ELR (cell line): ENCODE data around the gene THAP4.
A peak's percentile ranks its signal among the peaks of the same experiment; 100 is the strongest.

Experiments used
- DNase-seq: peaks from one replicate; pipeline ENCODE4 v3.0.0-alpha.2; 2015; ENCODE audit warnings: low read depth

THAP4 gene, protein sequence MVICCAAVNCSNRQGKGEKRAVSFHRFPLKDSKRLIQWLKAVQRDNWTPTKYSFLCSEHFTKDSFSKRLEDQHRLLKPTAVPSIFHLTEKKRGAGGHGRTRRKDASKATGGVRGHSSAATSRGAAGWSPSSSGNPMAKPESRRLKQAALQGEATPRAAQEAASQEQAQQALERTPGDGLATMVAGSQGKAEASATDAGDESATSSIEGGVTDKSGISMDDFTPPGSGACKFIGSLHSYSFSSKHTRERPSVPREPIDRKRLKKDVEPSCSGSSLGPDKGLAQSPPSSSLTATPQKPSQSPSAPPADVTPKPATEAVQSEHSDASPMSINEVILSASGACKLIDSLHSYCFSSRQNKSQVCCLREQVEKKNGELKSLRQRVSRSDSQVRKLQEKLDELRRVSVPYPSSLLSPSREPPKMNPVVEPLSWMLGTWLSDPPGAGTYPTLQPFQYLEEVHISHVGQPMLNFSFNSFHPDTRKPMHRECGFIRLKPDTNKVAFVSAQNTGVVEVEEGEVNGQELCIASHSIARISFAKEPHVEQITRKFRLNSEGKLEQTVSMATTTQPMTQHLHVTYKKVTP

DNA sequence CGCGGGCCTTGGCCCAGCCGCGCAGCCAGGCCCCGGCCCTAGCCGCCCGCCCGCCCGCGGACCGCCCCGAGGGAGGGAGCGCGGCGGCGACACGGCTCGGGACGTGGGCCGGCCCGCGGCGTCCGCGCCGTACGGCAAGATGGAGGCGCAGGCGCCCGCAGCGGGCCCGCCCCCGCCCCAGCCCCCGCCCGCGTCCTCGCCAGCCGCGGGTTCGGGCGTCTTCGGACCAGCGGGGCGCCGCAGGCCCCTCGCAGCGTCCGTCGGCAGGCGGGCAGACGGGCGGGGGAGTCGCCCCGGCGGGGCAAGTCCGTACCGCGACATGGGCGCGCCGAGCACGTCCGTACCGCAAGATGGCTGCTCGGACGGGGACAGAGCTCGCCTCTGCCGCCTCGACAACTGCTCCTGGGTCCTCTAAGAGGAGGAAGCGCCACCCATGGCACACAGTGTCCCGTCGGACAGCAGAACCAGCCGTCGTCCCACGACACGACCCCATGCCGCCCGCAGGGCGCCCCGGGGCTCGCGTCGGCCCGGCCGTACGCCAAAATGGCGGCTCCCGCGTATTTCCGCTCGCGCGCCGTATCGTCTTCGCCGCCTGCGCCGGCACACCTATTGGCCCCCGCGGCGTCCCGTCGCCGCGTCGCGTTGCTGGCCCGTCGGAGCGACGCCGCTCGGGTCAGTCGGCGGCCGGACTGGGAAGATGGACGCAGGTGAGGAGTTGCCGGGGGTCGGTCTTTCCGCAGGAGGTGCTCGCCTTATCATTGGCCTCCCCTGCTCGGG lies at the start of gene THAP4, which contains the start of gene ATG4B:
THAP4 (minus strand) TSS at position 141 of the 777 bp plus-strand sequence. CDS start 141 bp downstream, outside the sequence.
ATG4B (plus strand) TSS at position 676 of the 777 bp plus-strand sequence; CDS start at position 698, 22 bp downstream.
- DNase-seq = peak; percentile 87

DNA sequence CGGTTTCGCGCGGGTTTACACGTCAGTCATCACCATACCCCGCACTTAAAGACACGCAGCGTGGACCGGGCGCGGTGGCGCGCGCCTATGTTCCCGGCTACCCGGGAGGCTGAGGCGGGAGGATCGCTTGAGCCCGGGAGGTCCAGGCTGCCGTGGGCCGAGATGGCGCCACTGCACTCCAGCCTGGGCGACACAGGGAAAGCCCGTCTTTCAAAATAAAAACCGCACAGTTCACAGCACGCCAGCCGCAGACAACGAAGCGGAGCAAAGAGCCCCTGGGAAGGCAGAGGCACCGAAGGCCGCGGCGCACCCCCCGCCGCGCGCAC lies 49.3 kb upstream of the THAP4 start:
- DNase-seq = no peak

DNA sequence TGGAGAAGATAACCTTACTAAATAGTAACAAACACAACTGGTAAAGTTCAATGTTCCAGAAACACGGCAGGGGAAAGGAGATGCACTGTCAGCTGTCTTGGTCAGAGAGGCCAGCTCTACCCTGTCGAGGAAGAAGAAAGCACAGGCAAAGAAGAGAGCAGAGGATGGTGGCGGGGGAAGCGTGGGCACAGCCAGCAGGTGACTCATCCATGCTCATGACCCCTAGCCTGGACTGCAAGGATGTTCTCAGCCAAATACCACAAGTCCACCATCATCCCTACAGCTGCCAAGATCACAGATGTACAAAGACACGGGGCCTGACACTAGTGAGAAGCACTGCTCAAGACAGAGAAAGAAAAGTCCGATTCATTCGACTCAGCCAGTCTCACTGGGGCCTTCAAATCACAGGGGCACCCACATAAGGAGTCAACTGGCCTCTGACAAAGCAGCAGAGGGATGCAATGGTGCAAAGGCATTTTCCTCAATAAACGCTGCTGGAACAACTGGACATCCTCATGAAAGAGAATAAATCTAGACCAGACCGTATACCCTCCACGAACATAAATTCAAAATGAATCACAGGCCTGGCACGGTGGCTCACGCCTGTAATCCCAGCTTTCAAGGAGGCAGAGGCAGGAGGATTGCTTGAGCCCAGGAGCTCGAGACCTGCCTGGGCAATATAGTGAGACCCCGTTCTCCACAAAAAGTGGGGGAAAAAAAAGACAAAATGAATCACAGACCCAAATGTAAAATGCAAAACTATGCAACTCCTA lies 44.1 kb upstream of the THAP4 start:
- peak; percentile 96 for DNase-seq

DNA sequence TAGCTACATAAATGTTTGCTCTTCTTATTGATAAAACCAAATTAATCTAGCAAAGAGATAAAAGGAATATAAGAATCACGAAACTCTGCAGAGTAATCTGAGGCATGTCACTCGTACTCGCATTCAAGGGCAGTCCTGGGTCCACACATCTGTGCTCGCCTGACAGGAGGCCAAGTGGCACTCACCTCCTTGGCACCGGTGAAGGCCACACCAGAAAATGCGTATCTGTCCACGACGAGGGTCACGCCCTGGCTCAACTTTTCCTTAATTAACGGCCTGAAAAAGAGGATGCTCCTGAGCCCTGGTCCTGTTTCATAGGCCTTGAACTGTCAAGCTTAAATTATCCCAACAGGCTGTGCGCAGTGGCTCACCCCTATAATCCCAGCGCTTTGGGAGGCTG lies 43.1 kb upstream of the THAP4 start:
- DNase-seq = no peak

DNA sequence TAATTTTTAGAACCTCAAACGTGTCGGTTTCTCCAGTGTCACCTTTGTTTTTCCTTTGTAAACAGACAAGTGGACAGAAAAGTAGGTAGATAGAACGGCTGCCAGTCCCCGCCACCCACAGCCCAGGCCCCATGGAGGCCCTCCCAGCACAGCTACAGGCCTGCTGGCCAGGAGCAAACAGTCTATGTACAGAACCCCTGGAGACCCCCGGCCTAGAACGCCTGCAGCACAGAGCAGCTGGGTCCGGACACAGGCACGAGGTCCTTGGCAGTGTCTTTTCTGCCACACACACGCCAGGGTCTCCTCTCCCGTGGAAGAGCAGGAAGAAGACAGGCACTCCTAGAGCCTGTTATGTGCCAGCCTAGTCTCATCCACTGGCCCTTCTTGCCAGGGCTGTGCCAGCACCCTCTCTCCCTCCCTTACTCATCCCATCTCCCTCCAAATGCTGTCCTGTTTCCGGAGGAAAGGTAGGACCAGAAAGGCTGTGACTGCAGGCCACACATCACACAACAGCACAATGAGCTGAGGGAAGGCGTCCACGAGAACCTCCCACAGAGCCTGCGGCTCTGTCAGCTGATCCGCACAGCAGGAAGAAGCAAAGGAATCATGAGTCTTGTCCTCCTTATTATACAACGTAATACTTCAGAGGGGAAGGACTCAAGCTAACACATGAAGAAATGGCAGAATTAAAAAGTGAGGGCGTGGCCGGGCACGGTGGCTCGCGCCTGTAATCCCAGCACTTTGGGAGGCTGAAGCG lies 42.0 kb upstream of the THAP4 start:
- DNase-seq = no peak

DNA sequence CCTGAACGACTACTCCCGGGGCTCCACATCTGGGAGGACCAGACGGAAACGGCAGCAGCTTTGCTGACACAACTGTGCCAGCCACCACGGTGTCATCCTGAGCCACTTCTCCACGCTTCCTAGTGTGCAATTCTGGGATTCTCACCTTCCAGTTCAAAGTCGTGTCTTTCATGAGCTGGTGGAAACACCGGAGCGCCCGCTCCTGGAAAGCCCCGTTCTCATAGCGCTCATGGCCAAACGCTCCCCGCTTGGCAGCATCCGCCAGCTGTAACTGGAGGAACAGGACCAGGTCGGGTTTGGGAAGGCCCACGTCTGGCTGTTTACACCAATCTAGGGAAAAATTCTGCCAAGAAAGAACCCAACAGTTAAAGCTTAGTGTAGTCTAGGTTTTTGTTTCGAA lies 41.3 kb upstream of the THAP4 start:
- no peak for DNase-seq

DNA sequence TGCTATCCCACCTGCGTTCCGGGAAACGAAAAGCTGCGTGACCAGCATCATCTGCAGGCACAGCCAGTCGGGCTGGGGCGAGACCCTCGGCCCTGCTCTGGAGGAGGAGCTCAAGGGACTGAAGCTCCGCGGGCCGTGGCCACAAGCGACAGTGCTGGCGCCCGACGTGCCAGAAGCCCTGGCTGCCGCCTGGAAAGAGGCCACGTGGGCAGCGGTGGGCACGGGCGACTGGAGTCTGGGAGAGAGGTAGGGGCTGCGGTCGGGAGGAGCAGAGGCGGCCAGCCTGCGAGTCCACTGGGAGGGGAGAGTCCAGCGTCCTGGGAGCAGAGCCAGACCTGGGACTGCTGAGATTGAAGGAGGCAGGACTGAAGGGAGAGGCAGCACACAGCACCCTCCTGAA lies 40.4 kb upstream of the THAP4 start:
- no peak for DNase-seq

DNA sequence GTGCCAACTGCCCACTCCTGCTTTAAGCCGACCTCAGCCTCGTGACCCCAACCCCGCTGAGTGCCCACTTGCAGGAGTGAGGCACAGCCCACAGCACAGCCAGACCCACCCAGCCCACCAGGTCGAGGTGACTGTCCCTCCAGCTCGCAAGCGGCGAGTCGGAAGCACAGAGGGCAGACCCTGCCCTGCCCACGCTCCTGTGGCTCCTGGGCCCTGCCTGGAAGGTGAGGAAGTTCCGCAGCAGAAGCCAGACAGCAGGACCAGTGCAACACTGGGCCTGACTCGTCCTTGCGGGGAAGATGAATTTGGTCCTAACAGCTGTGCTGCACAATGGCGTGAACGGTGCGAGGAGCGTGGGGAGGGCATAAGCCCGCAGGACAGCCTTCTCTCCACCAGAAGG lies 39.7 kb upstream of the THAP4 start:
- no peak for DNase-seq

DNA sequence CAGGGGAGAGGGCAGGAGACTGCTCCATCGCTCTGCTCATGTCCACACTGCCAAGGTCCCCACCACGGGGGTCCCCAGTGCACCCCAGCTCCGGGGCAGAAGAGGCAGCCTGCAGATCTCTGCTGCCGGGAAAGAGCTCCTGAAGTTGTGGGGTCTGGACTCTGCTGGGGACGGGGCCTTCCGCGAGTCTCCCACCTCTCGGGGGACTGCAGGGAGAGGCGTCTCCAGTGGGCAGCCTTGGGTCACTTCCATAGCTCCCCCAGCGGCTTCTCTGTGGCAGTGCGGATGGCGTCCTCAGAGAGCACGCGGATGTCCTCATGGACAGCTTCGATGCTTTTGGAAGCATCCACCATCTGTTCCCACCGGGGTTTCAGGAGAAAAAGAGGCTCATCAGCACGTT lies 38.9 kb upstream of the THAP4 start:
- DNase-seq = no peak

DNA sequence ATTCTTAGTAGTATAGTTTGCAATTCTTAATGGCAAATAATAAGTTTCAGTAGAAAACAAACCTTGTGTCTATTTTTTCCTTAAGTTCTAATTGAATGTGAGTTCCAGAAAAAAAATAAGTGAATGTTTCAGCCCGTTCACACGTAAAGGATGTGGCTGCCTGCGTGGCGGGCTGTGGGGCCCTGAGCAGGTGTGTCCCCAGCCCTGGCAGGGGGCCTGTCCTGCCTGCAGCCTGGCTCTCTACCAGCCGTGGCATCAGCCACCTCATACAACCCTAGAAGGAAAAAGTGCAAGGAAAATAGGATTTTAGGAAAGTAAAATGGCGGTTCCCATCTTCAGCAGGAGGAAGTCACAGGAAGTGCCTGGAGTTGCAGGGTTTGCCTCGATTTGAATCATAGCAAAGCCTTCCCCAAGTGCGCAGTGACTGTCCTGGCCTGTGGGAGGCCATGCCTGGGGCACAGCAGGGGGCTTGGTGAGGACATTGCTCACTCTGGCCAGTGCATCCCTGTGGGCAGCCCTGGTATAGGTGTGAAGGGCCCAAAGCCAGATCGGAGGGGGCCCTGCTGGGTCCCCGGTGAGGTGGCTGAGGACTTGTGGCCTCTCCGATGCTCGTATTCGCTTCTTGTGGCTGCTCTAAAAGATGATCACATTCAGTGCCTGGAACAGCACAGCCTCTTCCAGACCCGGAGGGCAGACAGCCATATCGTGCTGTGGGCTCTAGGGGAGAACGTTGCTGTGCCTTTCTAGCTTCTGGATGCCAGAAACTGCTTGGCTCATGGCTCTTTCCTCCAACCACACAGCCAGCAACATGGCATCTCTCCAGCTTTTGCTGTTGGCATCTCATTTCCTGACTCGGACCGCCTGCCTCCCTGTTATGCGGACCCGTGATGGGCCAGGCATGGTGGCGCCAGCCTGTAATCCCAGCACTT lies 37.1 kb upstream of the THAP4 start:
- DNase-seq = peak; percentile 63

DNA sequence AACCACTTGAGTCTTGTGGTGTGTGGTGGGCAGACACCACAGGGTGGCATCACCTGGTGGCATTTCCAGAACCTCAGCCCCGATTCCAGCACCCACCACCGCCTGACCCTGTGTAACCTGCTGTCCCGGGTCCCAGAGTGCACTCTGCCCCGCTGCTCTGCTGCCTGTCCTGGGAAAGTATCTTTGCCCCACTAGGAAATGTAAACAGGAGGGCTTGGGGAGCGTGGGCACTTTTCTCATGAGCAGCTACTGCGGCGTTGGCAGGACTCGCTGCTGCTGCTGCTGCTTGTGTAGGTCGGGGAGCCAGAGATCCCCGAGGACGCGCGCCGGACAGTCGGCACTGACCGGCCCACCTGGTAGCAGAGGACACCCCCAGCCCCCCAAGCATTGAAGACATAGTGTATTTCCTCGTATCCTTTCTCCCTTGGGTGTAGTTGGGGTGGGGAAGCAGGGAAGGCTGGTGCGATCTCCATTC lies 36.3 kb upstream of the THAP4 start:
- no peak for DNase-seq

DNA sequence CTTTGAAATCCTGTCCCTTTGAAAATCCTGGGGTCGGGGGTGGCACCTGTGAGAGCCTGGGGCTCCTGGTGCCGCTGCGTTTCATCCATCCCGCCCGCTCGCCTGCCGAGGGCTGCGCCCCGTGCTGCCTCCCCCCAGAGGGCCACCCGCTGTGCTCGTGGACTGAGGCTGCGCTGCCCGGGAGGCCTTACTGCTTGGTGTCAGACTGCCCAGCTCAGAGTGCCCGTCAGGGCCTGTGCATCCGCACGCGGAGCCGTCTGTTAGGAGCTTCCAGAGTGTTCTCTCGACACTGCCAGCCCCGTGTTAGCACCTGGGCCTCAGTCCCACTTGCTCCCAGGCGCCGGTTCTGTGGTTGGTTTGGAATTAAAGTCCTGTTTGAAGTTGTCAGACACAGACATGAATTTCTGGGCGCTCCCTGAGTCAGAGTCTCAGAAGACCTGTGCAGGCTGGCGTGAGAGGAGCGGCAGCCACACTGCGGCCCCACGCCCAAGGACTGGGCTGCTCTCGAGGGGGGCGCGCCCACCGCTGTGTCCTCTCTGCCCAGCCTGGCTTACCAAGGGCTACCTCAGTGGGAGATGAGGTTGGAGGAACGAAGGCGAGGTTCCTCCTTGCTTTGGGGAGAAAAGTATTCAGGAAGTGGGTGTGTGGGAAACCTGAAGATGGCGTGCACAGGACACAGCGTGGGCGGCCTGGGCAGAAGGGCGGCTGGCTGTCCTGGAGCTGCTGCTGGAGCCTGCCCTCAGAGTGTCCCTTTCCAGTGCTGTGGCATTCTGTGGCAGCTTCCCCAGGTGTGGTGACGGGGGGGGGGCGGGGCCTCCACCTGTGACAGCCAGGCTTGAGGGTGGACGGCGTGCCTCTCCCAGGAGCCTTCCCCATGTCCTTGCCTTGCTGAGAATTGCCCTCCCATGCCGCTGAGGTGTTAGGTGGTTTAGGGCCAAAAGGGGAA lies 35.6 kb upstream of the THAP4 start:
- DNase-seq = no peak

DNA sequence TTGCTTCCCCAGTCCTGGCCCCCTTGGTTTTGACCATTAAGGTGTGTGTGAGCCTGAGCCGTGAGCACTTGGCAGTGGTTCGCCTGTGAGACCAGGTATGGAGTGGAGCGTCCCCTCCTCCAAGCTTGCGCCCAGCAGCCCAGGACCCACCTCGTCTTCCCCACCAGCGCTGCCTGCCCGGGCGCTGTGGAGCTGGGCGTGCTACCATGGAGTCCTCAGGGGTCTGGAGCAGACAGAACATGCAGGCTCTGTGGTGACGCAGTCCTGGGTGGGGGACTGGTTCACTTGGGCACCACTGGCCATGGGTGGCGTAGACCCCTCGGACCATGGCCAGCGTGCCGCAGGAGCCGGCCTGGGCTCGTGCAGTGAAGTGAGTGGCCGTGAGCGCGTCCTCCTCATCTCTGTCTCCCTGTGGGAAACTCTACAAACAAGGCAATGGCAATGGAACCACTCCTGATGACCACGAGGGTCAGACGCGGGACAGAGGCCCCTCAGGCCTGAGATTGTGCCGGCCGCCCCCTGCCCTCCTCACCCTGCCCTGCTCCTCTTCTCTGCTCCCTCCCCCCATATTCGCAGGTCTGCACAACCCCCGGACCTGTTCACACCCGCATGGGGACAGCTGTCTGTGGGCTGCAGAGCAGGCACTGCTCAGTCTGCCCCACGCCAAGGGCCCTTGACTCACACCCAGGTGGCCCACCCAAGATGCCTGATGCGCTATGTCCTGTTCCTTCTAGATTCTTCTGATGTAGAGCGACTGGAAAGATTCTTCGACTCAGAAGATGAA lies 34.7 kb upstream of the THAP4 start:
- DNase-seq = no peak

DNA sequence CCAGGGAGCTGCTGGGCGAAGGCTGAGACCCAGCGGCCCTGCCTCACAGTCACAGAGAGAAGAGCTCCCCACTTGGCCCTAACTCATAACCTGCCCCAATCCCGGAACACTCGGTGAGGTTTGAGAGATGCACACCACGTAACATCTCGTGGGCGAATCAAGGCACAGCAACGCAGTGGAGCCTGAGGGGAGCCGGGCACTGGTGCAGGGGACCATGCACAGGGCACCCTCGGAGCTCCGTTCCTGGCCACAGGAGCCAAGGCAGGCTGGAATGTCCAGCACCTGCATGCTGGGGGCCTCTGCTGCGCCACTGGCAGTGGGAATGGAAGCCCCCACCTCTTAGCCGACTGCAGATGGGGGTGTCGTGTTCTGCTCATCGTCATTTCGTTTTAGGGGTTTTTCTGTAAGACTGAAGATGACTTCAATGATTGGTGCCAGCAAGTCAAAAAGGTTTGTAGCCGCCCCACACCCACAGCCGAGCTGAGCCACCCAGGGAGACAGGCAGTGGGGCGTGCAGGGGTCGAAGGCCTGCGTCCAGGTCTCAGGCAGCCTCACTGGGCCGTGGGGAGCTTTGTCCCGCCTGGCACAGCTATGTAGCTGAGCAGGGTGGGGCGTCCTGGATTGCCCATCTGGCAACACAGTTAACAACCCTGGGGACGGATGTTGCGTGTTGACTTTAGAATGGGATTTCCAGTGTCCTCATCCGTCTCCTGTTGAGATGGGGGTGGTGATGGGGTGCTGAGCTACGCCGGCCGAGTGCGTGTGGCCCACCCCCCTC lies 33.6 kb upstream of the THAP4 start:
- no peak for DNase-seq

DNA sequence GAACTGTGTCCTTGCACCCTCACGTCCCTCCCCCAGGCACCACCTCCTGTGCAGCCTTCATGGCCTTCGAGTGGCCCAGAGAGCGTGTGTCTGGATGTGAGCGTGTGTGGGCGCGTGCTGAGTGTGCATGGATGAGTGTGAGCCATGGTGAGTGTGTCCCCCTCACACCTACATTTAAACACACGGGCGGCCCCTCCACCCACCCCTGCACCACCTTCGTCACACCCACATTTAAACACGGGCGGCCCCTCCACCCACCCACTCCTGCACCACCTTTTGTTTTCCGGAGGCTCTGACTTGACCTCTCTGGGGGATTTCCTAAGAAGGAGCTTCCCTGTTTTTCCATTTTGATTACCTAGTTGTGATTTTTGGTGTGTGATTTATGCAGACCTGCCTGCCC lies 31.9 kb upstream of the THAP4 start:
- no peak for DNase-seq

DNA sequence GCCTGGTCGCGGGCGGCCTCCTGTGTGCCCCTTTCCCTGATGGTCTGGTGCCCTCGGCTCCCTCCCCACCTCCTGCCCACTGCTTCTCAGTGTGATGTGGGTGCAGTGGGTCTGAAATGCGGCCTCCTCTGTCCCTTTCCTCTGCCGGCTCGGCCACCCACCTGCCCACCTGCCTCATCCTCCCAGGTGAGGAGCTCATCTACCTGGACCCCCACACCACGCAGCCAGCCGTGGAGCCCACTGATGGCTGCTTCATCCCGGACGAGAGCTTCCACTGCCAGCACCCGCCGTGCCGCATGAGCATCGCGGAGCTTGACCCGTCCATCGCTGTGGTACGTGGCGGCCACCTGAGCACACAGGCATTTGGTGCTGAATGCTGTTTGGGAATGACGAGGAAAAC lies 31.4 kb upstream of the THAP4 start:
- DNase-seq = no peak

DNA sequence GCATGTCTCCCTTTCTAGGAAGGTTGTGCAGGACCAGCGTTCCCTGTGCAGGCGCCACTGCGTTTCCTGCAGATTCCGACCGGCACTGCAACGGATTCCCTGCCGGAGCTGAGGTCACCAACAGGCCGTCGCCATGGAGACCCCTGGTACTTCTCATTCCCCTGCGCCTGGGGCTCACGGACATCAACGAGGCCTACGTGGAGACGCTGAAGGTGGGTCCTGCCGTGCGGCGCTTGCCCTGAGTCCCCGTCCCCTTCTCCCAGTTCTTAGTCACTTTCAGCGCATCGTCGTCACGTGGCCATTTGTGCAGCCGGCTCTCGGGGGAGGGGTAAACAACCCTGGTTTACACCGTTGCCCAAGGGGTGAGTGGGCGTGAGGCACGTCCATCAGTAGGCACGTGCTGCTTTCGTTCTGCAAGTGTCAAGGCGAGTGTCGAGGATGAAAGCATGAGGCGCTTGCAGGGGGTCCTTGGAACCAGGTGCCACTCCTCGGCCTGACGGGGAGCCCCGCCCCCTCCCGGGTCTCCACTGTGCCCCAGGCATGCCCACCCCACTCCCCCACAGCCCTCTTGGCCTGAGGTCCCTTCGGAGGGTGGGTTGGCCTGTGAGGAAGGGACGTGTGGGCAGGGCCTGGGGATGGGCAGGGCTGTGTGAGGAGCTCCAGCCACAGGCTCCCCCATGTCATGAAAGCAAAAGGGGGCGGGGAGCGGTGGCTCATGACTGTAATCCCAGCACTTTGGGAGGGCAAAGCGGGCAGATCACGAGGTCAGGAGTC lies 29.9 kb upstream of the THAP4 start:
- no peak for DNase-seq
